B cell (primary cell): ENCODE measurements around the gene PRKCH. TPM values are rescaled to one million over a fixed set of nuclear protein-coding genes. Genes with fewer than 3 reads are reported as not detected.

Experiments
- ATAC-seq: fragments of 200-7000 bp; cut with Tn5 transposase; one replicate; pipeline ENCODE4 v1.10.0; 2021; ENCODE audit warnings: low read depth, mild to moderate bottlenecking, moderate number of reproducible peaks, moderate library complexity
- CTCF ChIA-PET: fragments of 350-600 bp; sonication (Branson Sonifier 250); formaldehyde crosslinking; loops from one replicate; lab custom pipeline; 2021; ENCODE audit warnings: antibody characterized with exemption, inconsistent platforms; lab: Charles Lee
- POLR2A ChIA-PET: fragments of 350-600 bp; sonication (Branson Sonifier 250); formaldehyde crosslinking; loops from one replicate; lab custom pipeline; 2021; ENCODE audit warnings: antibody characterized with exemption; lab: Charles Lee
- DNase-seq: peaks from one replicate; pipeline ENCODE4 v3.0.0; 2013
- H2AFZ ChIP-seq: 2 replicates; pipeline ENCODE4 v1.6.1; 2012; ENCODE audit warnings: mild to moderate bottlenecking, low read depth, low read length; ENCODE audit not compliant: insufficient read depth, poor library complexity, severe bottlenecking
- H3K27ac ChIP-seq, 2 donors: 1 replicate in 1 of 2; 2 replicates in 1 of 2; pipeline ENCODE4 v1.5.1; 2012 to 2013; ENCODE audit warnings: low read length in 2 of 2, mild to moderate bottlenecking in 2 of 2, moderate library complexity in 1 of 2
- H3K27me3 ChIP-seq, 4 experiments: fragments of 200-600 bp in 1 of 4; sonication (generic) in 1 of 4; replicated peaks in 1 of 4; 1 replicate in 2 of 4; 2 replicates in 2 of 4; pipeline versions ENCODE4 v1.6.1 to v1.7.0; 2013 to 2016; ENCODE audit warnings: low read length in 3 of 4, mild to moderate bottlenecking in 2 of 4, mixed read lengths in 1 of 4, moderate library complexity in 1 of 4; ENCODE audit not compliant: insufficient read depth in 4 of 4, control insufficient read depth in 3 of 4; ENCODE audit errors: control extremely low read depth in 1 of 4
- H3K36me3 ChIP-seq, 2 experiments: replicated peaks in 1 of 2; 1 replicate in 1 of 2; 2 replicates in 1 of 2; pipeline versions ENCODE4 v1.6.1 to v1.7.1; 2013; ENCODE audit warnings: low read length in 1 of 2; ENCODE audit not compliant: insufficient read depth in 2 of 2, control insufficient read depth in 1 of 2; ENCODE audit errors: control extremely low read depth in 1 of 2, extremely low read depth in 1 of 2
- H3K4me1 ChIP-seq, 2 donors: fragments of 200-600 bp in 1 of 2; sonication (generic) in 1 of 2; 1 replicate in 1 of 2; 2 replicates in 1 of 2; pipeline versions ENCODE4 v1.5.1 to v1.6.1; 2013 to 2017; ENCODE audit warnings: low read length in 2 of 2; ENCODE audit not compliant: control insufficient read depth in 2 of 2, insufficient read depth in 2 of 2
- H3K4me2 ChIP-seq: replicated peaks from 2 replicates; pipeline ENCODE3; 2012; ENCODE audit warnings: mild to moderate bottlenecking, low read depth, low read length; ENCODE audit not compliant: poor library complexity, severe bottlenecking
- H3K4me3 ChIP-seq, 5 experiments: fragments of 200-600 bp in 1 of 5; sonication (generic) in 1 of 5; 1 replicate in 3 of 5; 2 replicates in 2 of 5; pipeline versions ENCODE4 v1.5.1 to v1.7.0; 2011 to 2016; ENCODE audit warnings: low read length in 4 of 5, mild to moderate bottlenecking in 4 of 5, low read depth in 2 of 5, control low read depth in 1 of 5, moderate library complexity in 1 of 5; ENCODE audit not compliant: insufficient read depth in 1 of 5; ENCODE audit errors: control extremely low read depth in 1 of 5, extremely low read depth in 1 of 5
- H3K79me2 ChIP-seq: fragments of 200-600 bp; sonication (generic); one replicate; pipeline ENCODE4 v1.6.0; 2016; ENCODE audit warnings: low read length; ENCODE audit not compliant: control insufficient read depth, insufficient read depth
- H3K9ac ChIP-seq: fragments of 200-600 bp; sonication (generic); 2 replicates; pipeline ENCODE4 v1.6.1; 2017; ENCODE audit warnings: mild to moderate bottlenecking, low read length, moderate library complexity
- H3K9me3 ChIP-seq, 3 donors: one replicate each; pipeline versions ENCODE4 v1.6.1 to v1.7.1; 2013; ENCODE audit warnings: low read length in 2 of 3; ENCODE audit not compliant: control insufficient read depth in 2 of 3, insufficient read depth in 1 of 3; ENCODE audit errors: control extremely low read depth in 1 of 3
- H4K20me1 ChIP-seq: 2 replicates; pipeline ENCODE4 v1.6.0; 2012; ENCODE audit warnings: mild to moderate bottlenecking, low read length; ENCODE audit not compliant: insufficient read depth, control insufficient read depth, poor library complexity, severe bottlenecking
- H3K27ac Mint-ChIP-seq: one replicate; pipeline ENCODE4 v1.8.0; 2021; ENCODE audit warnings: mixed read lengths
- H3K27me3 Mint-ChIP-seq: one replicate; pipeline ENCODE4 v1.8.0; 2021; ENCODE audit warnings: mixed read lengths
- H3K4me1 Mint-ChIP-seq: one replicate; pipeline ENCODE4 v1.8.0; 2021; ENCODE audit warnings: mixed read lengths
- H3K4me3 Mint-ChIP-seq: one replicate; pipeline ENCODE4 v1.8.0; 2021; ENCODE audit warnings: mixed read lengths
- H3K9me3 Mint-ChIP-seq: one replicate; pipeline ENCODE4 v1.8.0; 2022; ENCODE audit warnings: mixed read lengths; ENCODE audit not compliant: insufficient read depth
- CTCF ChIP-seq: fragments of 200-600 bp; IDR thresholded peaks from one replicate; pipeline ENCODE4 v1.8.0; 2022; ENCODE audit warnings: antibody characterized with exemption, mild to moderate bottlenecking
- EZH2 ChIP-seq: IDR thresholded peaks from 2 replicates; pipeline ENCODE4 v1.6.1; 2012; ENCODE audit warnings: borderline replicate concordance, low read depth, mild to moderate bottlenecking, moderate library complexity, low read length; ENCODE audit not compliant: insufficient read depth, poor library complexity, severe bottlenecking
- WGBS: methylation state at CpG from one replicate; pipeline ENCODE4 v1.1.5; 2013; ENCODE audit warnings: missing lambda C conversion rate; ENCODE audit not compliant: insufficient coverage; 5-methylcytosine and 5-hydroxymethylcytosine counted together
- intact Hi-C: fragments of 100-400 bp; cut with micrococcal nuclease; formaldehyde crosslinking; loops from one replicate; pipeline ENCODE4 v1.10.0; 2022
- polyA plus RNA-seq: library from polyadenylated mRNA; depleted of rRNA; stranded (reverse); fragments of >200 nt; gene quantifications from 2 replicates; pipeline ENCODE4 v1.2.3, GENCODE V29; 2012
- total RNA-seq, 2 donors: library from RNA; stranded (reverse); fragments of 120-200 nt in 1 of 2; gene quantifications; 1 replicate in 1 of 2; 2 replicates in 1 of 2; pipeline versions ENCODE4 v1.2.3 to v1.2.4, GENCODE V29; 2013 to 2022

The PRKCH gene
- total and polyA plus RNA-seq, 2 donors (not counting 1 experiment from before 2014, with no cell fraction given): 2.0 to 5.0 TPM

GRCh38 chr14:61416591-61416990 lies 95.2 kb downstream of the PRKCH start:
- H3K4me3 Mint-ChIP-seq: no peak overlapping the region
- Histone ChIP-seq H3K4me2 (no peak overlapping the region), H3K9ac (no peak overlapping the region), H3K27me3 (peaks cover 0 to 3% (median 0%) of the 10 kb centered on the region in 4 experiments), H3K79me2 (no peaks in the 10 kb centered on the region), H3K36me3 (no peaks in the 10 kb centered on the region), H4K20me1 (no peaks in the 10 kb centered on the region), H3K4me1 (peaks cover 0 to 6% of the 10 kb centered on the region in 2 donors), H2AFZ (no peak overlapping the region), H3K27ac (no peak overlapping the region), H3K4me3 (no peak overlapping the region), H3K9me3 (no peaks in the 10 kb centered on the region)
- H3K27ac Mint-ChIP-seq: no peak overlapping the region
- DNase-seq (no peak), ATAC-seq (no peak)
- TF ChIP-seq CTCF: no peak
- TF ChIP-seq EZH2: no peak
- ChIA-PET CTCF (no interaction called here), POLR2A (interaction anchor here (0.7 kb wide), 1 partner anchor 38 kb away, joined by 9 read pairs; no protein-coding TSS in a partner anchor)
- H3K4me1 Mint-ChIP-seq: peaks cover 4% of the 10 kb centered on the region
- intact Hi-C loops: no loop called here
- WGBS: no CpG with 5 or more reads among the region's 2 CpGs
- no peaks in the 10 kb centered on the region for H3K9me3 Mint-ChIP-seq
- H3K27me3 Mint-ChIP-seq: no peaks in the 10 kb centered on the region

GRCh38 chr14:61417141-61417540 lies 95.8 kb downstream of the PRKCH start:
- Histone ChIP-seq H3K4me2 (no peak overlapping the region), H4K20me1 (no peaks in the 10 kb centered on the region), H3K27ac (no peak overlapping the region), H3K4me1 (peaks cover 0 to 6% of the 10 kb centered on the region in 2 donors), H3K27me3 (peaks cover 0 to 3% (median 0%) of the 10 kb centered on the region in 4 experiments), H2AFZ (no peak overlapping the region), H3K9ac (no peak overlapping the region), H3K9me3 (no peaks in the 10 kb centered on the region), H3K4me3 (no peak overlapping the region), H3K36me3 (no peaks in the 10 kb centered on the region), H3K79me2 (no peaks in the 10 kb centered on the region)
- no peak overlapping the region for H3K4me3 Mint-ChIP-seq
- no peaks in the 10 kb centered on the region for H3K9me3 Mint-ChIP-seq
- WGBS: 55% methylated on average over 4 of the region's 4 CpGs
- ChIA-PET POLR2A (no interaction called here), CTCF (no interaction called here)
- H3K27ac Mint-ChIP-seq: no peak overlapping the region
- peaks cover 4% of the 10 kb centered on the region for H3K4me1 Mint-ChIP-seq
- no peak for ATAC-seq
- H3K27me3 Mint-ChIP-seq: no peaks in the 10 kb centered on the region
- DNase-seq: no peak
- TF ChIP-seq EZH2 (no peak), CTCF (no peak)
- intact Hi-C loops: no loop called here
